H4 (cell line): ENCODE results near the gene CCDC102B. TPM values are rescaled to one million over a fixed set of nuclear protein-coding genes. Genes with fewer than 3 reads are reported as not detected.
"Not testable (repeated sequence)": the region's sequence is repeated elsewhere in the genome, so short reads cannot be mapped to it uniquely, and the experiment has no call there.

ENCODE experiments used
- DNase-seq: peaks from one replicate; pipeline ENCODE4 v3.0.0-alpha.2; 2015; ENCODE audit warnings: low spot score
- total RNA-seq: library from RNA; depleted of rRNA; stranded (reverse); fragments of >200 nt; shearing (Covaris generic); gene quantifications from 2 replicates; pipeline ENCODE4 v1.2.3, GENCODE V29; 2014

The CCDC102B gene
- total RNA-seq, 1 experiment from 2014 or later, result 11.0 TPM

- DNase-seq, result no peak
Measured at GRCh38 chr18:68972176-68972575, 174.3 kb downstream of the CCDC102B start.

GRCh38 chr18:68979737-68980136, 181.9 kb downstream of the CCDC102B start:
- DNase-seq, result no peak

- no peak for DNase-seq
Measured at GRCh38 chr18:68983126-68983525, 185.2 kb downstream of the CCDC102B start.

- DNase-seq, result no peak
Measured at GRCh38 chr18:68984342-68984741, 186.5 kb downstream of the CCDC102B start.

- no peak for DNase-seq
Measured at GRCh38 chr18:68985172-68985820, 187.4 kb downstream of the CCDC102B start.

- no peak for DNase-seq
Measured at GRCh38 chr18:68991286-68991685, 193.4 kb downstream of the CCDC102B start.

GRCh38 chr18:68992719-68993482, 195.0 kb downstream of the CCDC102B start:
- DNase-seq, result no peak

GRCh38 chr18:68995675-68996074, 197.8 kb downstream of the CCDC102B start:
- DNase-seq, result no peak

- DNase-seq, result no peak
Measured at GRCh38 chr18:68997845-68998244, 200.0 kb downstream of the CCDC102B start.

GRCh38 chr18:69000366-69000765, 202.5 kb downstream of the CCDC102B start:
- no peak for DNase-seq

GRCh38 chr18:69002233-69002632, 204.4 kb downstream of the CCDC102B start:
- no peak for DNase-seq

GRCh38 chr18:69006212-69006611, 208.3 kb downstream of the CCDC102B start:
- not testable (repeated sequence) for DNase-seq

GRCh38 chr18:69008538-69008937, 210.7 kb downstream of the CCDC102B start:
- DNase-seq, result no peak

- DNase-seq, result no peak
Measured at GRCh38 chr18:69021211-69021805, 223.4 kb downstream of the CCDC102B start.

GRCh38 chr18:69022426-69022825, 224.5 kb downstream of the CCDC102B start:
- no peak for DNase-seq

- DNase-seq, result no peak
Measured at GRCh38 chr18:69031571-69031970, 233.7 kb downstream of the CCDC102B start.

- no peak for DNase-seq
Measured at GRCh38 chr18:69032009-69032408, 234.1 kb downstream of the CCDC102B start.

- no peak for DNase-seq
Measured at GRCh38 chr18:69035756-69036155, 237.9 kb downstream of the CCDC102B start.

GRCh38 chr18:69044215-69044614, 246.3 kb downstream of the CCDC102B start:
- DNase-seq, result no peak

GRCh38 chr18:69064063-69064462, 266.2 kb downstream of the CCDC102B start:
- DNase-seq, result no peak

- no peak for DNase-seq
Measured at GRCh38 chr18:69067048-69067447, 269.2 kb downstream of the CCDC102B start.

- DNase-seq, result no peak
Measured at GRCh38 chr18:69071680-69072079, 273.8 kb downstream of the CCDC102B start.

GRCh38 chr18:69081846-69082245, 284.0 kb downstream of the CCDC102B start:
- no peak for DNase-seq
